HCEC 1CT (cell line): ENCODE data around the gene FARP1.

Source experiments
- DNase-seq: peaks from one replicate; pipeline ENCODE4 v3.0.0-alpha.2; 2017

The FARP1 gene

DNA sequence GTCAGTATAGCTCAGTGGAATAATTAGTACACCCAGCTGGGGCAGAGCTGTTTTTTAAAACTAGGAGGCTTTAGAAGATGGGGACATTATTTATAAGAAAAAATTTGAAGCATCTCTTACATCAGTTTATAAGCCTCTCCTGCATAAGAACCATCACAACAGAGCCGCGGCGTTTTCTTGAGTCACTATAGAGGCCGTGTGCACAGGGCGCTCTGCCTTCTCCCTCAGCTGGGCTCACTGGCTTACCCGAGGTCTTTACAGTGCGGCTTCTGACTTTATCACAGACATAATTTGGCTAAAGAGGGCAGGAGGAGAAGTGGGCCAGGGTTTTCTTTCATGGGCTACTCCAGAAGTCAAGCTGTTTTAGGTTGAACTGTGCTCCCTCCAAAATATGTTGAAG is 169.7 kb downstream of the FARP1 start:
- no peak for DNase-seq

DNA sequence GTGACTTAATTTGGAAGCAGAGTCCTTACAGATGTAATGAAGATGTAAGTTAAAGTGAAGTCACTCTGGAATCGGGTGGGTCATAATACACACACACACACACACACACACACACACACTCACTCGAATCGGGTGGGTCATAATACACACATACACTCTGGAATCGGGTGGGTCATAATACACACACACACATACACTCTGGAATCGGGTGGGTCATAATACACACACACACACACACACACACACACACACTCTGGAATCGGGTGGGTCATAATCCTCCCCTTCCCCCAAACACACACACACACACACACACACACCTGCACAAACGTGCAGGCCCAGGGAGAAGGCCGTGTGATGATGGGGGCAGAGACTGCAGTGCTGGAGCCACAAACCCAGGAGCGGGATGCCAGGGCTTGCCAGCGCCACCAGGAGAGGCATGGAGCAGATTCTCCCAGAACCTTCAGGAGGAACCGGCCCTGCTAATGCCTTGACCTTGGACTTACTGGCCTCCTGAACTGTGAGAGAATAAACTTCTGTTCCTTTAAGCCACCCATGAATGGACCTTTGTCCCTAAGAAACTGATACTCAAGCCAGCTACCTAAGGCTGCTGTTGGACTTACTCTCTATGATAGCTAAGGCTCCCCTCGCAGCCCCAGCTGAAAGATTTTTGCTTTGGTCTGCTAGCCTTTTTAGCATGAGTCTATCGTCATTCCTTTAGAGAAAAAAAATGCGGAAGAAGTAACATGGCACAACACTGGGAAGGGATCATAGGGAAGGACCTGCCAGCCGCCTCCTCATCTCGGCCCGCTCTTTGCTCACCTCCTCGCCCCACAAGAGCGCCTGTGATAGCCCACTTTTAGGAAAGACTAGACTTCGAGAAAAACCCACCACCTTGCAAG is 170.4 kb downstream of the FARP1 start:
- DNase-seq = no peak

DNA sequence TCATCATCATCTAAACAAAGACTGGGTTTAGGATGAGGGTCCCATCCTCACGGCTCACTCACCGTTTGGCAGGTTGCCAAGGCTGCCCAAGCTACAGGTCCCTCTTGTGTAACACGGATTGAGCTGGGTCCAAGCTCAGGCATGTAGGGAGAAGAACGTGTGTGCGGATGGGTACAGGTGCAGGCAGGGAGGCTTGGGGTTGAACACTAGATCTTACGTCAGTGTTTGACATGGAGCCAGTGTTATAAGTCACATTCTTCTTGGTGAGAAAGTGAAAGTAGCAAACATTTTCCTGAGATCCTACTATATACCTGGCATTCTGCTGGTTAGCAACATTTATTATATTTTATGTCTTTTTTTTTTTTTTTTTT is 171.0 kb downstream of the FARP1 start:
- no peak for DNase-seq

DNA sequence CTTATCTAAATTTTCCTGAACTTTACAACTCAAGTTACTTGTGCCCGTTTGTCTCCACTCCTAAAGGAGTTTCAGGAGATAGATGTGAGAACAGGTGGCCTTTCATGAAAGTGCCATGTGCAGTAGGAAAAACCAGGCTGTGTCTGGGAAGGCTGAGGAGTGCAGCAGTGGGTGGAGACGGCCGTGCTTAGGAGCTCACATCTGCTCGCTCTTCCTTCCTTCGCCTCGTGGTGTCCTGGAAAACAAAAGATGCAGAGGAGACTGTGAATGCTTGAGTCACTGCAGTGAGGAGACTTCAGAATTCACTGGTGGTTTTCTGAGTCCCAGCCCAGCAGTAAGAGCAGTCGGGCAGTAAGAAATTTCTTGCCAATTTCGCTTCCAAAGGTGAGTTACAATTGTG is 172.6 kb downstream of the FARP1 start:
- no peak for DNase-seq

DNA sequence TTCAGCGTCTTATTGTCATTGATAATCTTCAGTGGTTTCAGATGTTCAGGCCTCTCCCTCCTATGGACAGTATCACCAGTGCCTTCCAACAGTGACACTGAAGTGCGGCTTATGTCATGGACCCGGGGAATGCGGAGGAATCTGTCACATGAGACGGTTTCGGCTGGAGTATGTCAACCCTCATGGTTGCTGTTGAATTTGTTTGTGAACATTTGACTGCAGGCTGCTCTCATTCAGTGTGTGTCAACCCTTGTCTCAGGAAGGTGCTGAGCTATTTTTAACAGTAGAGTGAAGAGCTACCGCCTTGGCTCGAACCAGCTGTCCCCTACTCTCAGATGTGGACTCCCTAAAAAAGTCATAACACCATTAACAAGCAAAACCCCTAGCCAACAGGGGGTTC is 173.0 kb downstream of the FARP1 start:
- no peak for DNase-seq

DNA sequence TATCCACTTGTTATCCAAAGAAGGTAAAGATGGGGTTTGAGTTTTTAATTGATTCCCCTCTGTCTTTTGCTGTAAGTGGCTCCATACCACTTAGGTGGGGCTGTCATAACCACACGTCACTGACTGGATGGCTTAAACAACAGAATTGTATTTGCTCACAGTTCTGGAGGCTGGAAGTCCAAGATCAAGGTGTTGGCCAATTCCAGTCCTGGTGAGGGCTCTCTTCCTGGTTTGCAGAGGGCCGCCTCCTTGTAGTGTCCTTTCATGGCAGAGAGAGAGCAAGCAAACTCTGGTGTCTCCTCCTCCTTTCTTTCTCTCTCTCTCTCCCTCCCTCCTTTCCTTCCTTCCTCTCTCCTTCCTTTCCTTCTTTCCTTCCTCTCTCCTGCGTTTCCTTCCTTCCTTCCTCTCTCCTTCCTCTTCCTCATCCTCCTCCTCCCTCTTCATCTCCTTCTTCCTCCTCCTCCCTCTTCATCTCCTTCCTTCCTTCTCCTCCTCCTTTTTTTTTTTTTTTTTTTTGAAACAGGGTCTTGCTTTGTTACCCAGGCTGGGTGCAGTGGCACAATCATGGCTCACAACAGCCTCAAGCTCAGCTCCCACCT is 174.8 kb downstream of the FARP1 start:
- no peak for DNase-seq

DNA sequence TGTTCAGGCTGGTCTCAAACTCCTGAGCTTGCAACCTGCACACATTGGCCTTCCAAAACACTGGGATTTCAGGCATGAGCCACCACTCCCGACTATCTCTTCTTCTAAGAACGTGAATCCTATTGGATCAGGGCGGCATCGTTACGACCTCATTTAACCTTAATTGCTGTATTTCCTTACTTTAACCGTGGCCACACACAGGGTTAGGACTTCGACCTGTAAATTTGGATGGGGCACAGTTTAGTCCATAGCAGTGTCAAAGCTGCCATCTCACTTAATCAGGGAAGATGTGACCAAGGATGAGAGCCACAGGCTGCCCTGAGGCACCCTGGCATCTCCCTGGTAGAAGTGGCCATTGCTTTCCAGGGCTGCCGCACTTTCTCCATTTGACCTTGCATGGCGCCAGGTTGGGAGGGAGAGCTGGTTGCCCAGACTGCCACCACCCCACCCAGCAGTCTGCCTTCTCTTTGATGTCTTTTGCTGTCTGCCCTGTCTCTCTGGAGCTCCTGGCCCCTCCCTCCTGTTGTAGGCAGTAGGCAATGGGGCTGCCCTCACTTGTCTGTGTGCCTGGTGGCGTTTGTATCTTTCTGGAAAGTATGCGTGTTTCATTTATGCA is 175.5 kb downstream of the FARP1 start:
- no peak for DNase-seq

DNA sequence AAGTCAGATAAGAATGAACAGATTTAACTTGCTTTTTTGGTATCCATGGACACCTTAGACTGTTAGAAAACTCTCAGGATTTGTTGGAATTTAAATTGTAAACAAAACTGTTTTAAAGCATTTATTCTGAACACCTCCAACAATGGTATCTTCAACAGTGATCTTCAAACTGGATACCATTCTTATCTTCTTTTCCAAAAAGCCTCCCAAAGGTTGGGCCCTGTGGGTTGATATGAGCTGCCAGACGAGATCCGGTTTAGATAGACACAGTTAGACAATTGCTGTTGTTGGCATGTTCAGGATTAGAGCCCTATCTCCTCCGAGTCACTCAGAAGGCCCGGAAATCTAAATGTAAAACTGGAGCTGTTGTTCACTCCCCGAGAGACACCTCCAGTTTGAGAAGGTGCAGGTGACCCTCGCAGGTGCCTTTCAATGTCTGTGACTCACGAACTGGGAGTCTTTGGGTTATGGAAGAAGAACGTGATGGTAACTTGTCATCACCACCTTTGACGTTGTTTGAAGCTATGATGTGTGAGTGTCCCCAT is 177.7 kb downstream of the FARP1 start:
- no peak for DNase-seq

DNA sequence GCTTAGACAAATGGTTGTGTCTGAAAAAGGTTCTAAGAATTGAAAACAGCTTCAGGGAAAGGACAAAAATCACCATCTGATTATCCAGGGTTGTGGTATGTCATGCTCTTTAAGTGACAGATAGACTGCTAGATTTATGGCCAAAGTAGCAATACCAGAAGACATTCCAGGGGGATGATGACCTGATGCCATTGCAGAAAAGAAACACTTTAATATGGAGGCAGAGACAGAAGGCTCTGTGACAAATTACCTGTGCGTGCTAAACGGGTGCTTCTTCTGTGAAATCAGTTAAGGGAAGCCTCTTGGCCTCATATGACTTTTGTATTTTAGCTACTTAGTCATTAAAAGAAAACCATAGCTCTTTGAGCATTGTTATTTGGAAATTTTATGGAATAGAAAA is 178.5 kb downstream of the FARP1 start:
- DNase-seq = no peak

DNA sequence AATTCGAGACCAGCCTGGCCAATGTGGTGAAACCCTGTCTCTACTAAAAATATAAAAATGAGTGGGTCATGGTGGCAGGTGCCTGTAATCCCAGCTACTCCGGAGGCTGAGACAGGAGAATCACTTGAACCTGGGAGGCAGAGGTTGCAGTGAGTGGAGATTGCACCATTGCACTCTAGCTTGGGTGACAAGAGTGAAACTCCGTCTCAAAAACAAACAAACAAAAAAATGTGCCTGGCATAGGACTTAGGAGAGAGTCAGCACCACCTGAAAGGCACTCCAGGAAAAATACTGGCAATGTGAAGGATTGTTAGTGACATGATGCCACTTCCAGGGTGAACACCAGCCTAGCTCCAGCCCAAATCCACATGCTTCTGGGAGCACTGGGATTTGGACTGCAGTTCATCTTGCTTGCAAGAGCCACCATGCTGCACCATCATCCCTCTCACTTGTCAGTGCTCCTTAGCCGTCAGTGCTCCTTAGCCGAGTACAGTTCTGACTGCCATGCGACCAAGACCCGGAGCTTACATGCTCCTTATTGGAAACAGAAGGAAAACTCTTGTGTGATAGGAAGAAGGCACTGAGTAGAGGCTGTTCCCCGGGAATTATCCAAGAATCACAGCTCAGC is 179.3 kb downstream of the FARP1 start:
- no peak for DNase-seq

DNA sequence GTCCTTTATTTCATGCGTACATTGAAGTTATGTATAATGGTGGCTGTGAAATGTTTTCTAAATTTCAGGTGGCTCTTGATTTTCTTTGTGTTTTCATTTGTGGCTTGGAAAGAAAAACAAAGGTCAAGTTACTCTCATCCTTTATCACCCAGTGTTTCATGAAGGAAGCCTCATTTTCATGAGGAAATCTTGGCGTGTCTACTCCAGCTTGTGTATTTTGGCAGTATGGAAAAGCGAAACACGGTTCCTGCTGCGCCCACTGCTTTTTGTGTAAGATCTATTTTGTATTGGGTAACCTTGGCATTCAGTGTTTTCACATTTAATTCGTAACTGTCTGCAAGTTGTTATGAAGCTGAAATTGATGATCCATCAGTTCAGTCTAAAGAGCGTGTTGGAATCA is 181.2 kb downstream of the FARP1 start:
- no peak for DNase-seq

DNA sequence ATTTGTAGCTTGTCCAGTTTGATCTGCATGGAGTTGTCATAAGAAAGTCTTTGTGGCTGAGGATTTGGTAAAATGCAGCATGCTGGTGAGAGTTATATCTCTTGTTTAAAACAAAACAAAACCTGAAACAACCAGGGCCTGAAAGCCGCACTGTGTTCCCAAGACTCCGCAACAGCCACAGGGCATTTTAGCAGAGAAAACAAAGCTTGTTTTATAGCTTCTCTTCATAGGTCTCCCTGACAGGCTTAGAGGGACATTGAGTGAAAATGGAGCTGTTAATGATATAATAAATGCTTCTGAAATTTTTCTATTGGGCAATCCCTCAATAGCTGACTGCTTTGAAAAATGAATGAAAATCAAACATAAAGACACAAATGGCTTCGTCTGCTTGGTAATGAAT is 182.8 kb downstream of the FARP1 start:
- DNase-seq = no peak

DNA sequence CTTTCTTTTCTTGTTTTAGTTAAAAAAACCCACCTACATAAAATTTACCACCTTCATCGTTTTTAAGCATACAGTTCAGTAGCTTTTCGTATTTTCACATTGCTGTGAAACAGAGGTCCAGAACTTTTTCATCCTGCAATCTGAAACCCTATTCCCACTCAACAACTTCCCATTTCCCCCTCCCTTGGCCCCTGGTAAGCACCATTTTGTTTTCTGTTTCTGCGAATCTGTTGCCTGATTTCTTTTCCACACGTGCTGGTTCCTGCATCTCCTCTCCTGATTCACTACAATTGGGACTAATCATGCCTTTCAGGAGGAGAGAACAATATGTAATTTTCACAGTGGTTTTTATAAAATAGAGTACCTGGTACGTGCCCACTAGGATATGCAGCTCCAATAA is 183.4 kb downstream of the FARP1 start:
- DNase-seq = no peak

DNA sequence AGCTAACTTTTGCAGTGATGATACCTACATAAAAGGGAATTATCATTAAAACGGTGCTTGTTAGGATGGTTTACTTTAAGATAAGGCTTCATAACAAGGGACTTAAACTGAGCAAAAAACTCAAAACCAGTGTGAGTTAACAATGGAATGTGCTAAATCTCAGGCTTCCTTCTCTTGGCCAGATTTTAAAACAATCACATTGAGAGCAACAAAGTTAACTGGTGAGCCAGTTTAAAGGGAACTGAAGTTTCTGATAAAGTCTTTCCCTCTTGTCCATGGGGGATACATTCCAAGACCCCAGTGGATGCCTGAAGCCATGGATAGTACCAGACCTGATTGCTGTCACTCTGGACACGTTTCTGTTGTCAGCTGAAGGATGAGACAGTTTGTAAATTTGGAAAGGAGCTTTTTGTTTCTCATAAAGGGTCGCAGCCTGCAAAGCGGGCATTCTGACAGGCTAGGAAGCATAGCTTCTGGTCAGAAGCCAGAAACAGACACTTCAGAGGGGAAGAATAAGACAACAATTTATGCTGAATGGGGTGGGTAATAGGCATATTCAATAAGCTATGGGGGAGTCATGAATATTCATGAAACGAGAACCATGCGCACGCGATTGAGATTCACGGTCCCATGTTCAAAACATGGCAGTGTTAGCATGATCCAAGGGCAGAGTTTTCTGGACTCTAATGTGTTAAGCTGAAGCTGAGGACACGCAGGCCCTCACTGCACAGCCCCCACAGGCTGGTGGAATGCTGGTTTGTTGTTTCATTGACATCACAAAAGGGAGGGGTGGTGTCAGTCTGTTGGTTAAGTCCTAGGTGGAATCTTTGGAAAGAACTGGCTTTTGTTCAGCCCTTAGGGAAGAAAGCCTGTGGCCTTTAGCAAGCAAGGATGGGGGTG is 184.7 kb downstream of the FARP1 start:
- no peak for DNase-seq

DNA sequence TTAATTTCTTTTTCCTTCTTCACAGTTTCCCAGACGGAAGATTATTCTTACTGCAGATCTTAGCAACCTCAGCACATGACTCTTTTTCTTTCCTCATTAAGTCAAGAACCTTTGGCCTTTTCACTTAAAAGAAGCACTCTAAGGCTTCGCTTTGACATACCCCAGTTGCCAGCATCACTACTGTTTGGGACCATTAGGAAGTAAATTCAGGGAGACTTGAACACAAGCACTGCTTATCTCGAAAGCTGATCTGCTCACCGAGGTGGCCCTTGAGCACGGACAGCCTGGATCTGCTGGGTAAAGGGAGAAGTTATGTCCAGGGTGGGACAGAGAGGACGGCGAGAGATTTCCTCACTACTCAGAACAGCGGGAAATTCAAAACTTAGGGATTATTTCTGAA is 185.6 kb downstream of the FARP1 start:
- DNase-seq = no peak

DNA sequence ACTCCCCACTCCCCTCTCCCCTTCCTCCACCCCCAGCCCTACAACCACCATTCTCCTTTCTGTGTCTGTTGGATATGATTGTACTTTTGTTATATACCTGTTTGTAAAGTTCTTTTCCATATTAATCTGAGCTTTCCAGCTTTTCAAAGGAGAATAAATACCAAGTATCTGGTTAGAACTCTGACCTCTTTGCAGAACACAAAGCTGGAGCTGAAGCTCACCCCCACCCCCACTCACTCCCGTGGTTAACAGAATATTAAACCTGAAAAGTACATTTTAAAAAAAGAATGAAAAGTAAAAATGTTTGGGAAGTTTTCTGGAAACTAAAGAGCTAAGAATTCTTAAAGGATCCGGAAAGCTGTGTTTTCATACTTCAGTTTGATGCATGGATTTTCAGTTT is 189.3 kb downstream of the FARP1 start:
- no peak for DNase-seq

DNA sequence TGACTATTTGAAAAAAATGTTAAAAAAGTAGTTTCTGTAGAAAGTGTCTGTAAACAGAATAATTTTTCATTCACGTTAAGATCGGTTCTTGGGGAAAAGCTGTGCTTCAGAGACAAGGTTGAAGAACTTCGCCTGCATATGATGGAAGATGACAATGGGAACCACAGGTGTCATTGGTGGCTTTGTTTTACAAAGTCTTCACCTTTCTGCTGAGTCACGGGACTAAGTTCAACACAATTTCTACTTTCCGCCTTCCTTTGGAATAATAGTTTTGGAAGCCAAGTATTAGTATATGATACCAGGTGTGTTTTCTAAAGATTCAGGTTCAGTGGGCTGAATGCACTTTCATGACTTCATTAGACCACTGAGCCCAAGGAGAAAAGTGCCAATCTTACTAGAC is 189.8 kb downstream of the FARP1 start:
- DNase-seq = no peak

DNA sequence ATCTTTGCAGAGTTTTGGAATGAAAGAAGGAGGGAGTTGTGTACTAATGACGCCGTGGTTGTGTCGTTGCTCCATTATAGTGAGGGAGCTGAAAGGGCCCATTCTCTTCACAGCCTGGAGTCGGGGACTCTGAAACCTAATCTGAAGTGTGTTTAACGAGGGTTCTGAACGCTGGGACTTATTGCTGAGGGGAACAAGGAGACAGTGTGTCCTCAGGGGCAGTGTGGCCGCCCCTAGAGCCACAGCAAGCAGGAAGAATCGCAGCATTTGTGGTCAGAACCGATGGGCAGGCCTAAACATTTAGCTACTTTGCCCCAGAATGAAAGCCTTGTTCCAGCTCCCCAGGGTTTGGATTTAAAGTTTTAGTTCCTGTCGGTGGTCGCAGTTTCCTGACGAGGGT is 190.6 kb downstream of the FARP1 start:
- no peak for DNase-seq

DNA sequence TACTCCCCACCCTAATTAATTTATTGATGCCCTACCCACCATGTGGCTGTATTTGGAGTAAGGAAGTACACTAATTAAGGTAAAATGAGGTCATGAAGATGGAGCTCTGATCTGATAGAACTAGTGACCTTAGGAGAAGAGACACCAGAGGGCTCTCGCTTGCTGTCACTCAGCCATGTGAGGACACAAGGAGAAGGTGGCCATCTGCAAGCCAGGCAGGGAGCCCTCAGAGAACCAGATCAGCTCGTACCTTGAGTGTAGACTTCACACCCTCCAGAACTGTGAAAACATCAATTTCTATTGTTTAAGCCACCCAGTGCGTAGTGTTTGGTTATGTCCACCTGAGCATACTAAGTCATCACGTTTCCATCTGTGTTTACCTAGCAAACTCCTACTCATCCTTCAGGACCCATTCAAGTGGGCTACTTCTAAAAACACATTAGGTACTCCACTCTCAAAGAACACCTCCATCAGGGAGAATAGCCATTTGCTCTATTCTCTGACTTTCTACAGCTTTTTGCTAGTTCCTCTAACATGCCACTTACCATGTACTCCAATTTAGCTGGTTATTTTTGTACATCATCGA is 191.8 kb downstream of the FARP1 start:
- no peak for DNase-seq

DNA sequence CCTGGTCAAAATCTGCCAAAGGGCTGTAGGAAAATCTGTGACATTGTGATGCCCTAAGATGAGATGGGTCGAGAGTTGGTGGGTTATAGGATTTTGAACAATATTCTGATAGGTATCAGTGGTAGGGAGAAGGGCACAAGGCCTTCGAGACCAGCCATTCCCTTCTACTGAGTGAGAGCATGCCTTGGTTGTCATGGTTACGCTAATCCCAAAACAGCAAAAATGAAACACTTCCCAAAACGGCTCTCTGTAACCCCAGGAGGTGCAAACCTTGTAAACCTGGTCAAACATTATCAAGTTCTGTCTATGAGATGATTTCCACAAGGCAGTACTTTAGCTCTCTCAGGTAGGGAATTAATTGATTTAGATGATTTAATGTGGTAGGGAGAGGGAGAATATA is 192.8 kb downstream of the FARP1 start:
- no peak for DNase-seq

DNA sequence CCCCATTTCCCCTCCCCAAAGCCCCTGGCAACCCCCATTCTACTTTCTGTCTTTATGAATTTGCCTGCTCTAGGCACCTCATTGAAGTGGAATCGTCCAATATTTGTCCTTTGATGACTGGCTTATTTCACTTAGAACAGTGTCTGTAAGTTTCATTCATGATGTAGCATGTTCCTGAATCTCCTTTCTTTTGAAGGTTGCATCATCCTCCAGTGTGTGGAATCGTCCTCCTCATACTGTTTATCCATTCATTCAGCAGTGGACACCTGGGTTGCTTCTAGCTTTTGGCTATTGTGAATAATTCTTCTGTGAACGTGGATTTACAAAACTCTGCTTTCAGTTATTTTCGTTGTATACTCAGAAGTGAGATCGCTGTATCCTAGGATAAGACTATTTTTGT is 195.4 kb downstream of the FARP1 start:
- no peak for DNase-seq
